ENCODE data around the gene PPP1R37.

Gene PPP1R37

GRCh38 chr19:45078390-45079062, 14.5 kb upstream of the PPP1R37 start:
- no peak overlapping the region for H2BK120ac ChIP-seq (ENCODE audit: insufficient read depth, low read length, poor library complexity)
- peak overlapping the region; percentile 75 for H2AFZ ChIP-seq (ENCODE audit: insufficient read depth, low read length, poor library complexity)
- peak overlapping the region; percentile 45 for H4K91ac ChIP-seq (ENCODE audit: low read depth, low read length)
- peaks cover 8% of the 10 kb centered on the region for H3K79me1 ChIP-seq (ENCODE audit: low read length)
- no CpG with 5 or more reads among the region's 10 CpGs for WGBS (ENCODE audit: extremely low coverage, insufficient coverage, insufficient read length)
- H3K36me3 ChIP-seq (ENCODE audit: control insufficient read depth in 1 of 2, insufficient read depth in 2 of 2, low read length in 2 of 2): peaks cover 8 to 9% of the 10 kb centered on the region in 2 experiments
- peak overlapping the region; percentile 89 for H4K8ac ChIP-seq (ENCODE audit: low read depth, low read length)
- H3K27me3 ChIP-seq (ENCODE audit: insufficient read depth, low read length): no peaks in the 10 kb centered on the region
- no peak overlapping the region for H2BK5ac ChIP-seq (ENCODE audit: low read depth, low read length, poor library complexity)
- H3K4me1 ChIP-seq (ENCODE audit: control insufficient read depth in 1 of 2, insufficient read depth in 2 of 2, low read length in 2 of 2): peaks cover 11 to 12% of the 10 kb centered on the region in 2 experiments
- H3K14ac ChIP-seq (ENCODE audit: low read length): peak overlapping the region; percentile 52
- H3K79me2 ChIP-seq (ENCODE audit: control insufficient read depth, insufficient read depth, low read length, poor library complexity): peaks cover 5% of the 10 kb centered on the region
- H2BK12ac ChIP-seq (ENCODE audit: low read length): no peak overlapping the region
- DNase-seq: no peak
- H3K27ac ChIP-seq (ENCODE audit: low read depth, low read length): no peak overlapping the region
- H3K9ac ChIP-seq (ENCODE audit: low read length): peak overlapping the region; percentile 42
- no peak overlapping the region for H2AK5ac ChIP-seq (ENCODE audit: low read length)
- H3K4me3 ChIP-seq (ENCODE audit: low read depth, low read length): peak overlapping the region; percentile 94
- H3K18ac ChIP-seq (ENCODE audit: low read length): no peak overlapping the region
- peak overlapping the region; percentile 64 for H3K4me2 ChIP-seq (ENCODE audit: low read length)
- peak overlapping the region; percentile 14 for H4K12ac ChIP-seq (ENCODE audit: low read depth, low read length)
- no peak overlapping the region for H3K23ac ChIP-seq (ENCODE audit: low read length)
- no peak overlapping the region for H3K4ac ChIP-seq (ENCODE audit: low read depth, low read length)
- H3K9me3 ChIP-seq (ENCODE audit: insufficient read depth, low read depth, low read length): peaks cover 3% of the 10 kb centered on the region

GRCh38 chr19:45079063-45079910, 13.7 kb upstream of the PPP1R37 start, which contains the start of gene GEMIN7:
TSS of gene GEMIN7 (plus strand) at chr19:45079260. CDS start at chr19:45090115, 10,855 bp downstream.
- Histone ChIP-seq H3K9me3 (ENCODE audit: insufficient read depth, low read depth, low read length) (peaks cover 3% of the 10 kb centered on the region), H3K23ac (ENCODE audit: low read length) (no peak within 1 kb of the TSS), H4K12ac (ENCODE audit: low read depth, low read length) (peak within 1 kb of the TSS; percentile 79), H2AK5ac (ENCODE audit: low read length) (no peak within 1 kb of the TSS), H2BK12ac (ENCODE audit: low read length) (no peak within 1 kb of the TSS), H3K14ac (ENCODE audit: low read length) (peak within 1 kb of the TSS; percentile 84), H4K8ac (ENCODE audit: low read depth, low read length) (peak within 1 kb of the TSS; percentile 98), H2AFZ (ENCODE audit: insufficient read depth, low read length, poor library complexity) (peak within 1 kb of the TSS; percentile 75), H3K4me1 (ENCODE audit: control insufficient read depth in 1 of 2, insufficient read depth in 2 of 2, low read length in 2 of 2) (peaks cover 11 to 12% of the 10 kb centered on the region in 2 experiments), H3K79me1 (ENCODE audit: low read length) (peaks cover 8% of the 10 kb centered on the region), H2BK5ac (ENCODE audit: low read depth, low read length, poor library complexity) (peak within 1 kb of the TSS; percentile 77), H3K27ac (ENCODE audit: low read depth, low read length) (peak within 1 kb of the TSS; percentile 48), H3K18ac (ENCODE audit: low read length) (peak within 1 kb of the TSS; percentile 85), H3K79me2 (ENCODE audit: control insufficient read depth, insufficient read depth, low read length, poor library complexity) (peaks cover 5% of the 10 kb centered on the region), H2BK120ac (ENCODE audit: insufficient read depth, low read length, poor library complexity) (peak within 1 kb of the TSS; percentile 37), H3K4me2 (ENCODE audit: low read length) (peak within 1 kb of the TSS; percentile 64), H3K4ac (ENCODE audit: low read depth, low read length) (peak within 1 kb of the TSS; percentile 90), H3K4me3 (ENCODE audit: low read depth, low read length) (peak within 1 kb of the TSS; percentile 94), H4K91ac (ENCODE audit: low read depth, low read length) (peak within 1 kb of the TSS; percentile 67), H3K9ac (ENCODE audit: low read length) (peak within 1 kb of the TSS; percentile 94), H3K27me3 (ENCODE audit: insufficient read depth, low read length) (no peaks in the 10 kb centered on the region), H3K36me3 (ENCODE audit: control insufficient read depth in 1 of 2, insufficient read depth in 2 of 2, low read length in 2 of 2) (peaks cover 8 to 9% of the 10 kb centered on the region in 2 experiments)
- WGBS (ENCODE audit: extremely low coverage, insufficient coverage, insufficient read length): no CpG with 5 or more reads among the region's 61 CpGs
- DNase-seq: peak; percentile 50 to 77

- H2BK120ac ChIP-seq (ENCODE audit: insufficient read depth, low read length, poor library complexity): no peak overlapping the region
- H2AK5ac ChIP-seq (ENCODE audit: low read length): no peak overlapping the region
- peak overlapping the region; percentile 94 for H3K4me3 ChIP-seq (ENCODE audit: low read depth, low read length)
- no peak overlapping the region for H3K14ac ChIP-seq (ENCODE audit: low read length)
- peak in 1 of 2 donors; percentile 34 for DNase-seq
- H2AFZ ChIP-seq (ENCODE audit: insufficient read depth, low read length, poor library complexity): no peak overlapping the region
- H3K9ac ChIP-seq (ENCODE audit: low read length): peak overlapping the region; percentile 46
- no CpG with 5 or more reads among the region's 6 CpGs for WGBS (ENCODE audit: extremely low coverage, insufficient coverage, insufficient read length)
- H3K4me2 ChIP-seq (ENCODE audit: low read length): peak overlapping the region; percentile 64
- peak overlapping the region; percentile 47 for H3K4ac ChIP-seq (ENCODE audit: low read depth, low read length)
- peaks cover 11 to 12% of the 10 kb centered on the region in 2 experiments for H3K4me1 ChIP-seq (ENCODE audit: control insufficient read depth in 1 of 2, insufficient read depth in 2 of 2, low read length in 2 of 2)
- no peak overlapping the region for H2BK12ac ChIP-seq (ENCODE audit: low read length)
- H3K23ac ChIP-seq (ENCODE audit: low read length): no peak overlapping the region
- H4K91ac ChIP-seq (ENCODE audit: low read depth, low read length): no peak overlapping the region
- H3K27me3 ChIP-seq (ENCODE audit: insufficient read depth, low read length): no peaks in the 10 kb centered on the region
- peak overlapping the region; percentile 98 for H4K8ac ChIP-seq (ENCODE audit: low read depth, low read length)
- no peak overlapping the region for H2BK5ac ChIP-seq (ENCODE audit: low read depth, low read length, poor library complexity)
- H3K79me2 ChIP-seq (ENCODE audit: control insufficient read depth, insufficient read depth, low read length, poor library complexity): peaks cover 5% of the 10 kb centered on the region
- peaks cover 8 to 9% of the 10 kb centered on the region in 2 experiments for H3K36me3 ChIP-seq (ENCODE audit: control insufficient read depth in 1 of 2, insufficient read depth in 2 of 2, low read length in 2 of 2)
- H3K9me3 ChIP-seq (ENCODE audit: insufficient read depth, low read depth, low read length): peaks cover 3% of the 10 kb centered on the region
- no peak overlapping the region for H3K27ac ChIP-seq (ENCODE audit: low read depth, low read length)
- H3K18ac ChIP-seq (ENCODE audit: low read length): peak overlapping the region; percentile 15
- peaks cover 8% of the 10 kb centered on the region for H3K79me1 ChIP-seq (ENCODE audit: low read length)
- H4K12ac ChIP-seq (ENCODE audit: low read depth, low read length): no peak overlapping the region
Measured at GRCh38 chr19:45079911-45080370, 13.0 kb upstream of the PPP1R37 start.

GRCh38 chr19:45082170-45082569, 10.8 kb upstream of the PPP1R37 start:
- WGBS (ENCODE audit: extremely low coverage, insufficient coverage, insufficient read length): no CpG with 5 or more reads among the region's 5 CpGs
- peak overlapping the region; percentile 12 for H3K4ac ChIP-seq (ENCODE audit: low read depth, low read length)
- no peak overlapping the region for H2AK5ac ChIP-seq (ENCODE audit: low read length)
- peaks cover 9 to 15% of the 10 kb centered on the region in 2 experiments for H3K36me3 ChIP-seq (ENCODE audit: control insufficient read depth in 1 of 2, insufficient read depth in 2 of 2, low read length in 2 of 2)
- H3K14ac ChIP-seq (ENCODE audit: low read length): no peak overlapping the region
- no peak overlapping the region for H3K27ac ChIP-seq (ENCODE audit: low read depth, low read length)
- H2BK12ac ChIP-seq (ENCODE audit: low read length): no peak overlapping the region
- H2BK5ac ChIP-seq (ENCODE audit: low read depth, low read length, poor library complexity): no peak overlapping the region
- peaks cover 4 to 5% of the 10 kb centered on the region in 2 experiments for H3K4me1 ChIP-seq (ENCODE audit: control insufficient read depth in 1 of 2, insufficient read depth in 2 of 2, low read length in 2 of 2)
- H3K9ac ChIP-seq (ENCODE audit: low read length): no peak overlapping the region
- H4K91ac ChIP-seq (ENCODE audit: low read depth, low read length): no peak overlapping the region
- H4K8ac ChIP-seq (ENCODE audit: low read depth, low read length): no peak overlapping the region
- H2AFZ ChIP-seq (ENCODE audit: insufficient read depth, low read length, poor library complexity): no peak overlapping the region
- peaks cover 5% of the 10 kb centered on the region for H3K79me2 ChIP-seq (ENCODE audit: control insufficient read depth, insufficient read depth, low read length, poor library complexity)
- no peak overlapping the region for H3K4me2 ChIP-seq (ENCODE audit: low read length)
- H3K4me3 ChIP-seq (ENCODE audit: low read depth, low read length): no peak overlapping the region
- DNase-seq: no peak
- H3K18ac ChIP-seq (ENCODE audit: low read length): no peak overlapping the region
- no peak overlapping the region for H4K12ac ChIP-seq (ENCODE audit: low read depth, low read length)
- peaks cover 8% of the 10 kb centered on the region for H3K79me1 ChIP-seq (ENCODE audit: low read length)
- H3K9me3 ChIP-seq (ENCODE audit: insufficient read depth, low read depth, low read length): peaks cover 3% of the 10 kb centered on the region
- H3K27me3 ChIP-seq (ENCODE audit: insufficient read depth, low read length): no peaks in the 10 kb centered on the region
- no peak overlapping the region for H2BK120ac ChIP-seq (ENCODE audit: insufficient read depth, low read length, poor library complexity)
- H3K23ac ChIP-seq (ENCODE audit: low read length): no peak overlapping the region

Data from trophoblast cell (in vitro differentiated cells and primary cell).